KOPT-K1 (cell line): ENCODE data around the gene WIPF3.
"Not testable (repeated sequence)": the region's sequence is repeated elsewhere in the genome, so short reads cannot be mapped to it uniquely, and the experiment has no call there.

Experiments used
- H3K27ac ChIP-seq: fragments of 200-600 bp; sonication (generic); 2 replicates; pipeline ENCODE4 v1.5.1; 2016; ENCODE audit warnings: antibody characterized with exemption, mild to moderate bottlenecking, low read depth, low read length; ENCODE audit not compliant: poor library complexity, severe bottlenecking
- H3K36me3 ChIP-seq: fragments of 200-600 bp; sonication (generic); 2 replicates; pipeline ENCODE4 v1.5.1; 2017; ENCODE audit warnings: antibody characterized with exemption, mild to moderate bottlenecking, low read length, moderate library complexity; ENCODE audit not compliant: insufficient read depth
- H3K9me3 ChIP-seq: fragments of 200-600 bp; sonication (generic); 2 replicates; pipeline ENCODE4 v1.5.1; 2017; ENCODE audit warnings: antibody characterized with exemption, low read length, mild to moderate bottlenecking; ENCODE audit not compliant: insufficient read depth, poor library complexity, severe bottlenecking

Gene WIPF3

DNA sequence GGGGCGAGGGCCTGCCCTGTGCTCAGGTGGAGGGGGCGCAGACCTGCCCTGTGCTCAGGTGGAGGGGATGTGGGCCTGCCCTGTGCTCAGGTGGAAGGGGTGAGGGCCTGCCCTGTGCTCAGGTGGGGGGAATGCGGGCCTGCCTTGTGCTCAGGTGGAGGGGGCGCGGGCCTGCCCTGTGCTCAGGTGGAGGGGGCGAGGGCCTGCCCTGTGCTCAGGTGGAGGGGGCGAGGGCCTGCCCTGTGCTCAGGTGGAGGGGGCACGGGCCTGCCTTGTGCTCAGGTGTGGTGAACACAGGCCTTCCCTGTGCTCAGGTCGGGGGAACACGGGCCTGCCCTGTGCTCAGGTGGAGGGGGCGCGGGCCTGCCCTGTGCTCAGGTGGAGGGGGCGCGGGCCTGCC lies 84.5 kb downstream of the WIPF3 start:
- not testable (repeated sequence) for H3K9me3 ChIP-seq, H3K36me3 ChIP-seq, H3K27ac ChIP-seq

DNA sequence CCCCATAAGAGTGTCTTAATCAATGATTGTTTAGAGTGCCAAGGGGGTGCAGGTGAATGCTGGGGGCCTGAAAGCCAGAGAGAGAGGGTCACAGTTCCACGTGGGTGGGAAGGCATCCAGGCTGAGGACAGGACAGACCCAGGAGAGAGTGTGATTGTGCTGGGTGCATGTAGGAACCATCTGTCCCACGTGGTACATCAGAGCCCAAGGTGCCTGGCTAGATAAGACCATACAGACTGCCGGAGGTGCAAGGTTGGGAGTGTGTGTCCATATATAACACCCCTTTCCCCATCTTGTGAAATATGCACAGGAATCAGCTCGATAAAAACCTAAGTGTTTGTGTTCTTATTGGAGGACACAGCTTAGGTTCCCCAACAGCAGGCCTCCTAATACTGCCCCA lies 85.5 kb downstream of the WIPF3 start:
- Histone ChIP-seq H3K36me3 (no peaks in the 10 kb centered on the region), H3K9me3 (no peaks in the 10 kb centered on the region), H3K27ac (no peak overlapping the region)

DNA sequence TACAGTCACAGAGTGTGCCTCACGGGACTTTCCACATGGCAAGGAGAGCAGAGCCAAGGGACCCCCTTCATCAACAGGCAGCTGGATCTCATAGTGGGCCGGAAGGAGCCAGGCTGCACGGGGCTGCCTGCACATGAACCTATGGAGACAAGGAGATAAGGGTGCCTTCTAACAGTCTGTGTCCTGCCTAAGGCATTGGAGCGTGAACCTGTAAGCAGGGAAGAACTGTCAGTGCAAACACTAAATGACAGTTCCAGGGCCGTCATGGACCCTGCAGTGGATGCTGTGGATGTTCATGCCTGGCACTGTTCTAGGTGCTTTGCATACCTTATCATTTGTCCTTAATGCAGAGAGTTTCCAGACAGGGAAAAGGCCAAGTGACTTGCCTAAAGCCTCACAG lies 85.9 kb downstream of the WIPF3 start:
- H3K27ac ChIP-seq, result no peak overlapping the region
- H3K9me3 ChIP-seq, result no peaks in the 10 kb centered on the region
- no peaks in the 10 kb centered on the region for H3K36me3 ChIP-seq

DNA sequence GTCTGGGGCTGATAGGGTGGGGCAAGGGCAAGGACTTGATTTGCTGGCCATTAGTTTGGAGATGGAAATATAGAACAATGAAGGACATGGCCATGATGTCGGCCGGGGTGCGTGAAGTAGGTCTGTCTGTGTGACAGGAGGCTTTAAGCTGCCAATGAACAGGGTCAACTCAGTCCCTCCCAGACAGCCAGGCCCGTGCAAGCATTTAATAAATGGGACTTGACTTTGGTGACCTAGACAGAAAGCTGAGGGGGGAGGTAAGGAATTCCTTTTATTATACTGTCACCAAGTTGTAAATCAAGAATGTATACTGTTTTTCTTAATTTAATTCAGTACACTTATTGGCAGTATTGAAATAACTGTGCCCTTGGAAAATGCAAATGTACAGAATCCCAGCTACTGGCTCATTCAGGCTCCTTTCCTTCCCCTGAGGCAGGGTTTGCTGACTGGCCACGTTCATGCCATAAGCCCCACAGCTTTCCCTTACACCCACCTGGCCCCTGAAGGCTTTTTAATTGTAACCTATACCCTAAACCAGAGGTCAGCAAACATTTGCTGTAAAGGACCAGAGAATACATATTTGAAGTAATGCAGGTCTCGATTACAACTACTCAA lies 87.2 kb downstream of the WIPF3 start:
- Histone ChIP-seq H3K27ac (no peak overlapping the region), H3K9me3 (no peaks in the 10 kb centered on the region), H3K36me3 (no peaks in the 10 kb centered on the region)

DNA sequence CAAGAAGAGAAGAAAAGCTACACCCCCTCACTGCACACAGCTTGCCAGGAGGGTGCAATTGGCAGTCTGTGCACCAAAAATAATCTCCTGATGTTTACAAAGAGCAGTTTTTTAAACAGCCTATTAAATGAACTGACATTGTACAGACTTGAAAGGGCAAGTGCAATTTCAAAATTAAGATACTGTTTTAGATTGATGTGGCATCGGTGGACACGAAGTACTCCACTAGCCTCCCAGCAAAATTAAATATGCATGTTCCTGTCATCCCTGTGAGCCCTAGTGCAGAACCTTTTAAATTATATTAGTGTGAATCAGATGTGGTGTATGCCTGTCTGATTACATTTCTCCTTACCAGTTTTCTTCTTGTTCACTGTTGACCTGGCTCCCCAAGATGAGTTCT lies 87.9 kb downstream of the WIPF3 start:
- no peak overlapping the region for H3K27ac ChIP-seq
- H3K9me3 ChIP-seq, result no peaks in the 10 kb centered on the region
- no peaks in the 10 kb centered on the region for H3K36me3 ChIP-seq

DNA sequence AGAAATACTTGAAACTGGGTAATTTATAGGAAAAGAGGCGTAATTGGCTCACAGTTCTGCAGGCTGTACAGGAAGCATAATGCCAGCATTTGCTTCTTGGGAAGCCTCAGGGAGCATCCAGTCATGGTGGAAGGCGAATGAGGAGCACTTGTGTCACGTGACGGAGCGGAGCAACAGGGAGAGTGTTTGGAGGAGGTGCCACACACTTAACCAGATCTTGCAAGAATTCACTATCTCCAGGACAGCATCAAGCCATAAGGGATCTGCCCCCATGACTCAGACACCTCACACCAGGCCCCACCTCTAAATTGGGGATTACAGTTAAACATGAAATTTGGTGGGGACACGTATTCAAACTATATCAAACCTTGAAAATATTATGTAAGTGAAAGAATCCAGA lies 89.3 kb downstream of the WIPF3 start:
- no peaks in the 10 kb centered on the region for H3K36me3 ChIP-seq
- H3K27ac ChIP-seq, result no peak overlapping the region
- H3K9me3 ChIP-seq, result no peaks in the 10 kb centered on the region

DNA sequence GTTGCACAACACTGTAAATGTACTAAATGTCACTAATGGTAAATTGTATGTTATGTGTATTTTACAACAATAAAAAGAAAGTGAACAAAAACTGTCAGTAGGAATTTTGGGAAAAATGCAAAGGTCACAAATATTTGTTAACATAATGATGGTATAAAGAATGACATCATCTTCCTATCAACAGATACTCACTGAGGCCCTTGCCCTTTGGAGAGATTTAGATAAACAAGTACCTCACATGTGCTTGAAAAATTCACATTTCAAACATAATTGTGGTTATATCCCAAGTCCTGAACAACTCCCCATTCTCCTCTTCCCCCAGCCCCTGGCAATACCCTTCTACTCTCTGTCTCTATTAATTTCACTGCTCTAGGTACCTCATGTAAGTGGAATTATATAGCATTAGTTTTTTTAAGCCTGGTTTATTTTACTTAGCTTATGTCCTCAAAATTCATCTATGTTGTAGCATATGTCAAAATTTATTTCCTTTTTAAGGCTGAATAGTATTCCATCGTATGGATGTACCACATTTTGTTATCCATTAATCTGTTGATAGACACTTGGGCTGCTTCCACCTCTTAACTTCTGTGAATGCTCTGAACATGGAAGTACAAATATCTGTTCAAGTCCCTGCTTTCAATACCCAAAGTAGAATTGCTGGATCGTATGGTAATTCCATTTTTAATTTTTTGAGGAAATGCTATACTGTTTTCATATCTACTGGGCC lies 90.5 kb downstream of the WIPF3 start:
- H3K9me3 ChIP-seq, result no peaks in the 10 kb centered on the region
- no peak overlapping the region for H3K27ac ChIP-seq
- no peaks in the 10 kb centered on the region for H3K36me3 ChIP-seq

DNA sequence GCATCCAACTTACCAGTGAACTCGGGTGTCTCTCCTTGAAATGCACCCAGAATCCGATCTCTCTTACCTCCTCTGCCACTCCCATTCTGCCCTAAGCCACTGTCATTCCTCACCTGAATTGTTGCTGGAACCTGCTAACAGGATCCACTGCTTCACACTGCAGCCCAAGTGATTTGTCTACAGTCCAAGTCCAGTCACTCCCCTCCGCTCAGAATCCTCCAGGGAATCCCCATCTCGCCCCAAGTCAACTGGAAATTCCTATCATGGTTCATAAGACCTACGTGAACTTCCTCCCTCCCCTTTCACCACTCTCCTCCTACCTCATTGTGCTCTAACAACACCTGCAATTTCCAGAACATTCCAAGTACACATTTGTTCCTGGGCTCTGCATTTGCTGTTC lies 92.0 kb downstream of the WIPF3 start:
- Histone ChIP-seq H3K9me3 (no peaks in the 10 kb centered on the region), H3K27ac (no peak overlapping the region), H3K36me3 (no peaks in the 10 kb centered on the region)

DNA sequence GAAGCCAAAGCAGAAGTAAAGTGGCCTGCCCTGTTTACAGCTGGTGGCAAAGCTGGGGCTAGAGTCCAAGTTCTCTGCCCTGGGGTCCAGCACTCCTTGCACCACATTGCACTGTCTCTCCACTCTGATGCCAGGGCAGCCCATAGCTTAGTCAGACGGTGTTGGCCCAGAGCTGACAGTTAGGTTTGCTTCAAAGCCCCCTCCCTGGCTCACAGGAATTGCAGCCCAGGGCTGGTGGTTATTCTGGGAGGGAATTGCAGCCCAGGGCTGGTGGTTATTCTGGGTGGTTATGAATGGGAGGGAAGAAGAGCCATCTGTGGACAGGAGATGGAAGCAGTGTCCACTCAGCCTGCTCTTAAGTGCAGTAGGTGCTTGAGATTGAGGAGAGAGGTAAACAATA lies 94.4 kb downstream of the WIPF3 start:
- no peaks in the 10 kb centered on the region for H3K36me3 ChIP-seq
- H3K27ac ChIP-seq, result no peak overlapping the region
- H3K9me3 ChIP-seq, result peaks cover 11% of the 10 kb centered on the region

DNA sequence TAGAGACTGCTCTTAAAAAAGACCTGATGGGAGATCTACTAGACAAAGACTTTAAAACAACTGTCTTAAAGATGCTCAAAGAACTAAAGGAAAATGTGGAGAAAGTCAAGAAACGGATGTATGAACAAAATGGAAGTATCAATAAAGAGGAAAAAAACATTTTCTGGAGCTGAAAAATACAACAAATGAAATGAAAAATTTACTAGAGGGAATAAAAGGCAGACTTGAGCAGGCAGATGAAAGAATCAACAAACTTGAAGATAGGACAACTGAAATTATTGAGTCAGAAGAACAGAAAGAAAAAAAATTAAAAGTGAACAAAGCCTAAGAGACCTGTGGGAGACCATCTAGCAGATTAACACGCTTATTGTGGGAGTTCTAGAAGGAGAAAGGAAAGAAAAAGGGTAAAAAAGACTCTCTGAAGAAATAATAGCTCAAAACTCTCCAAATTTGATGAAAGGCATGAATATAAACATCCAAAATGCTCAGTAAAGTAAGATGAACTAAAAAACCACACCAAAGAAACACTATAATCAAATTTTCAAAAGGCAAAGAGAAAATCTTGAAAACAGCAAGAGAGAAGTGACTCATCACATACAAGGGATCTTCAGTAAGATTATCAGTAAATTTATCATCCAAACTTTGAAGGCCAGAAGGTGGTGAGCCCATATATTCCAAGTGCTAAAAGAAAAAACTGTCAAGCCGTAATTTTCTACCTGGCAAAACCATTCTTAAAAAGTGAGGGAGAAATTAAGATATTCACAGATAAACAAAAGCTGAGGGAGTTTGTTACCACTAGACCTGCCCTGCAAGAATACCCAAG lies 100.1 kb downstream of the WIPF3 start:
- Histone ChIP-seq H3K27ac (no peak overlapping the region), H3K36me3 (no peaks in the 10 kb centered on the region), H3K9me3 (peaks cover 41% of the 10 kb centered on the region)

DNA sequence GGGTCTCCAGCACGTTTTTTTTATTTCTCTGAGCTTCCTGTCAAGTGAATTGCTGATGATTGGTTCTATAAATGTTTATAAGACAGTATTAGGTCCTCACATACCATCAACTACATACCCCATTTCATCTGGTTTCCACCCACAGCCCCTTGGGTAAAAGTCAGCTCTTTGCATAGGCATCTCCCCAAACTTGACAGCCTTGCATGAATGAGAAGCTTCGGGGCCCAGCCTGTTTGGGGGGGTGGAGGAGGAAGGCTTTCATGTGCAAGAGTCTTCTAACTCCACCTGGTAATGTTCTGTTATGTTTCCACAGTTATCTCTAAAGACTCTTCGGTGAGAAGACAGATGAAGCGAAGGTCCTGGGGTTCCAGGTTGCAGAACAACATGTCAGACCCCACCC lies 107.9 kb downstream of the WIPF3 start:
- Histone ChIP-seq H3K27ac (no peak overlapping the region), H3K9me3 (no peaks in the 10 kb centered on the region), H3K36me3 (no peaks in the 10 kb centered on the region)

DNA sequence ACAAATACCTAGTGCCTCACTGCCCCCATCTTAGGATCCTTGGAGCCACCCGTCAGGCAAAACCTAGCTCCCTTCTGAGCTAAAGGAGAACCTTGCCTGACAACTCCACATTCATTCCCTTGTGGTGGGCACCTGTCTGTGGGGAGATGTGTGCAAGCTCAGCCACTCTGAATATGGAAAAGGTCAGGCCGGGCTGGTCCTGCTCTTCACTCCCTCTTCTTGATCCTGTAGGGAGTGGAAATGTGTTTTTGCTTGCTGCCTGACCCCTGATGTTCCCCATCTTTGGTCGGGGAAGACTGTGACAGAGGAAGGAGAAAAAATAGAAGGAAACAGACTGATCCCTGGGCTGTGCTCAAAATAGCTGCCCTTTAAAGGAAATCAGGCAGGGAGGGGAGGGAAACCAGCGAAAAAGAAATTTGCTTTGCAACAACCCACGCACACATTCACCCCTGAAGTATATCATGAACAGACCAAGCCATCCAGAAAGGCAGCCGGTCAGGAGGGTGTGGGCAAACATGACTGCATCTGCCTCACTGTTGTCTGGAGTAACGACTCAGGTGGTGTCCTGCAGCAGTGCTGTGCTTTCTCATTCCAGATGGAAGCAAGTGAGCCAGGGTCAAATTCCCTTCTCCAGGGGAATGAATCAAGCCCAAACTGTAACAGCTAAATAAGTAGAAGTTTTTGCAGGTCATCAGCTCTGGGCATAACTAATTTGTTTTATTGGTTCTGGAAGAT lies 109.3 kb downstream of the WIPF3 start:
- no peak overlapping the region for H3K27ac ChIP-seq
- H3K36me3 ChIP-seq, result no peaks in the 10 kb centered on the region
- H3K9me3 ChIP-seq, result no peaks in the 10 kb centered on the region

DNA sequence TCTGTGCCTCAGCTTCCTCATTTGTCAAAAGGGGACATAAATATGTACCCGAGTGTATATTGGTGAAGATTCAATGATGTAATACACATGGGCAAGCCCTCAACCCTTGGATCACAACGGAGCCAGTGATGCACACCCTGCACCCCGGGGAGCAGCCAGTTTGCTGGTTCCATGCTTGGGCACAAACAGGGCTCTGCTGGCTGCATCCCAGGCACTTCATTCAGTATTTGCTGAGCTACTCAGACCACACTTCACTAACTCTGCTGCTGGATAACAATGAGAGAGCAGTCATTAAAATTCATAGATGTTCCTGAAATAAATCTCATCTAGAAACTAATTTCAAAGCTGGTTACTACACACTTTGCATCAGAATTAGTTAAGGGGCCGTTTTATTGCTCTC lies 111.3 kb downstream of the WIPF3 start:
- Histone ChIP-seq H3K27ac (no peak overlapping the region), H3K9me3 (no peaks in the 10 kb centered on the region), H3K36me3 (no peaks in the 10 kb centered on the region)

DNA sequence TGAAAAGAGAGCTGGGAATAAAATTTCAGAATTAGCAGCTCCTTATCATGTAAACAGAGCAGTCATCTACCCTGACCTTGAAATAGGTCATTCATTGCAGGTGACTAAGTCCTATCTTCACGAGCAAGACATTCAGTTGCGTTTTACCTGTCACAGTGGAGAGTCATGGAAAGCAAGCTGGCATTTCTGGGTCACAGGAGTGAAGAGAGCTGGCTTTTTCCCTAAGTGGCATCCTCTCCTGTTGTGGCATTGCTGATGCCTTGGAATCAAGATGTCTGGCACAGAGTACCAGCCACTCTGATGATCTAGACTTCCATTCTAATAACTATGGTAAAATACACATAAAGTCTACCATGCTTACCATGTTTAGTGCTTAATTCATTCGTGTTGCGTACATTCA lies 112.5 kb downstream of the WIPF3 start:
- no peak overlapping the region for H3K27ac ChIP-seq
- H3K36me3 ChIP-seq, result no peaks in the 10 kb centered on the region
- no peaks in the 10 kb centered on the region for H3K9me3 ChIP-seq

DNA sequence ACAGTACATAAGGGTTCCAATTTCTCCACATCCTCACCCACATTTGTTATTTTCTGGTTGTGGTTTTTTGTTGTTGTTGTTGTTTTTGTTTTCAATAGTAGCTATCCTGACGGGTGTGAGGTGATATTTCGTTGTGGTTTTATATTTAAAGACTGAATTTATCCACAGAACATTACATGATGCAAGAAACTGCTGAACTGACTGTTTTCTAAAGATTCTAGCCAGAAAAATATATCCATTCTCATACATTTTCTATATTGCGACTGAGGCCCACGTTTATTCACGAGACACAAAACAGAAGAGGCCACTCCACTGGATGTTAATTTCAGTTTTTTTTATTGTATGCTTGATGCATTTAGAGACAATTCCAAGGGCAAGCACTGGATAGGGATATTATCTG lies 113.5 kb downstream of the WIPF3 start:
- Histone ChIP-seq H3K9me3 (no peaks in the 10 kb centered on the region), H3K36me3 (no peaks in the 10 kb centered on the region), H3K27ac (no peak overlapping the region)
